SK-N-MC (cell line): ENCODE data around the gene GMFB.

Source experiments
- EZH2 ChIP-seq: fragments of 200-600 bp; sonication (generic); IDR thresholded peaks from one replicate; pipeline ENCODE4 v1.6.1; 2017; ENCODE audit warnings: antibody characterized with exemption
- FOXP2 ChIP-seq: optimal IDR thresholded peaks from 2 replicates; pipeline ENCODE3; 2011; ENCODE audit warnings: mild to moderate bottlenecking, moderate library complexity; ENCODE audit not compliant: insufficient read depth; ENCODE audit errors: extremely low read length, control extremely low read depth

DNA sequence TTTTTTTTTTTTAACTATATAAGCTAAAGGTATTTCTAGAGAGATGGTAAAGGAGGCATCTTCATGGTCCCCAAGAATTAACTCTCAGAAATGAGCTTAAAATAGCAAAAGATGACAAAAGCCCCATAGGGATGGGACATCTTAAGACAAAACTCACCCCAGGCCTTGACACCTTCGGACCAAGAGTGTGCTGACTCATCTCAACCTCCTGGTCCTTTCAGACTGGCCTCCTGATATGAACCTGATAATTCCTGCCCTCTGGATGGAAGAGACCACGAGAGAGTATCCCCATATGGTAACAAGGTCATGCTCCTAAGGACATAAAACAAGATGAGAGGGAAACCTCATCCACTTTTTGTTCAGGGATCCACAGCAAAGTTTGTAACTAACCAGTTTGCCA, 8.4 kb upstream of the GMFB start:
- no peak for TF ChIP-seq FOXP2
- TF ChIP-seq EZH2, result no peak
